DND-41 (cell line): ENCODE measurements around the gene TLNRD1.

Source experiments
- CTCF ChIP-seq: IDR thresholded peaks from 2 replicates; pipeline ENCODE4 v1.5.1; 2012; ENCODE audit warnings: borderline replicate concordance, low read length, moderate library complexity, mild to moderate bottlenecking; ENCODE audit not compliant: poor library complexity, severe bottlenecking; ENCODE audit errors: extremely low read depth
- EZH2 ChIP-seq: IDR thresholded peaks from 3 replicates; pipeline ENCODE4 v1.6.1; 2012; ENCODE audit warnings: borderline replicate concordance, low read depth, mild to moderate bottlenecking, moderate library complexity, low read length, inconsistent platforms; ENCODE audit not compliant: severe bottlenecking

- TF ChIP-seq CTCF = no peak
- no peak for TF ChIP-seq EZH2
These were observed 43.3 kb downstream of the TLNRD1 start for GRCh38 chr15:81043935-81044575.
